Skeletal muscle cell (primary cell): ENCODE data around the gene ARHGAP6.
"Not testable (repeated sequence)": the region's sequence is repeated elsewhere in the genome, so short reads cannot be mapped to it uniquely, and the experiment has no call there.

Experiments
- DNase-seq: peaks from one replicate; pipeline ENCODE4 v3.0.0-alpha.2; 2010; ENCODE audit warnings: low read depth
- H3K4me3 ChIP-seq: 2 replicates; pipeline ENCODE4 v1.5.1; 2011; ENCODE audit warnings: low read depth, mild to moderate bottlenecking, control low read depth, low read length, moderate library complexity

The ARHGAP6 gene

GRCh38 chrX:11648705-11649519 lies 16.8 kb downstream of the ARHGAP6 start:
- DNase-seq = no peak
- no peak overlapping the region for H3K4me3 ChIP-seq

DNA sequence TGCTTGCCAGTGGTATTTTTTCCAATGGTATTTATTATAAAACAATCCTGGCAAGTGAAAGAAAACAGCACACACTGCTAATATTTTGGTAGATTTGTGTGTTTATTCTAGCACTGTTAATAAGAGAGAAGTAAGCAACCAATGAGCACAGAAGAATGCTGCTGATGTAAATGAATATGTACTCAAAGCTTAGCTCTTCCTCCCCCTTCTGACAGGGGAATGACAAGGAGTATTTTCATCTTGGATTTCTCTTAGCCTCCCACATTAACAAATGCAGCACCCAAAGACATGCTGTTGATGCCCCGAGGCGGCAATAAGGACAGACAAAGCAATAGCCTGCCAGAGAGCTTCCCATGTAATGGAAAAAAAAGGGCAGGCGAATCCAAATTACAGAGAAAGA lies 18.6 kb downstream of the ARHGAP6 start:
- no peak overlapping the region for H3K4me3 ChIP-seq
- DNase-seq = no peak

DNA sequence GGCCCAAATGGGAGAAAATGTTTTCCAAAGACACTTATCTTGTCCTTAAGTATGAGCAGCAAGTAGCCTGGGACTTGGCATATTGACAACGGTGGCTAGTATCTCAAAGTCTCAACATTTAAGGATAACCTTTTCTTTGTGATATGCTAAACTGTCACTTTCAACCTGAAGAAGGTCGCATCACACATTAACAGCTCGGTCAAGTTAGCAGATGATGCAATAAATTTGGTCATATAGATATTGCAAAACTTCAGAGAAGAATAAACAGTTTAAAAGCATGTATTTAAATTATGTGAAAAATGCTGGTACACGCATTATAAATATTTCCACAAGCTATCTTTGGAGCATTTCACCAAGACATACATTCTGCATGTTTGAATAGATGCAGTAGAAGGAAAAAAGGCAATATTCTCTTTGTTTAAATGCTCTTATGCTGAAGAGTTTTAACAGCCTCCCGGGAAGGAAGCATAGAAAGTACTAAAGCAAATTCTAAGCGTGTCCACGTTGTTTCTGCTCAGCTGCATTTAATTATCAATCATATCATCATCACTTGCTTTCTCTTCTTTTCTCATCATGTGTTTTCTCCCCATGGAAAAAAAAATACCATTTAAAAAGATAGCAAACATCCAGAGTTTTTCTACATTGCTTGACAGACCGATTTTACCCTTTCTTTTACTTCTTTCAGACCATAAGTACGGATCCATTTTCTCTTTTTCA lies 24.2 kb downstream of the ARHGAP6 start:
- no peak for DNase-seq
- no peak overlapping the region for H3K4me3 ChIP-seq

GRCh38 chrX:11640089-11640488 lies 25.6 kb downstream of the ARHGAP6 start:
- DNase-seq = no peak
- no peak overlapping the region for H3K4me3 ChIP-seq

- no peak for DNase-seq
- no peak overlapping the region for H3K4me3 ChIP-seq
These were observed 33.0 kb downstream of the ARHGAP6 start for GRCh38 chrX:11632732-11633131.

- peak; percentile 69 for DNase-seq
These were observed 36.0 kb downstream of the ARHGAP6 start for GRCh38 chrX:11629593-11630211.

GRCh38 chrX:11628399-11628798 lies 37.3 kb downstream of the ARHGAP6 start:
- H3K4me3 ChIP-seq = no peak overlapping the region
- no peak for DNase-seq

More at GRCh38 chrX:11629593-11630211, 36.0 kb downstream of the ARHGAP6 start:
- no peak overlapping the region for H3K4me3 ChIP-seq

DNA sequence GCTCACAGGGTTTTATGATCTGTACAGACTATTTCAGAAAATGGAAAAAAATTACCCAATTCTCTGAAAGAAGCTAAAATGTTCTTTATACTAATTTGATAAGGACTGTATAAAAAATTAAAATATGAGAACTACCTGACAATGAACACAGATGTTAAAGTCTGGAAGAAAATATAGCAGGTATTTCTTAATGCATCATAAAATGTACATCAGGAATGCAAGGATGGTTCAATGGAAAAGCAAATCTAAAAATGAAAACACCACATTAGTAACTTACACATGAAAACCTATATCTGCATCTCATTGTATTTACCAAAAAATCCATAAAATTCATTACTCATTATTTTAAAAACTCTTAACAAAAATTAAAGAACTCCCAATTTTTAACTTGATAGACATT lies 39.4 kb downstream of the ARHGAP6 start:
- H3K4me3 ChIP-seq = no peak overlapping the region
- no peak for DNase-seq

GRCh38 chrX:11619441-11619840 lies 46.3 kb downstream of the ARHGAP6 start:
- H3K4me3 ChIP-seq = no peak overlapping the region
- DNase-seq = no peak

DNA sequence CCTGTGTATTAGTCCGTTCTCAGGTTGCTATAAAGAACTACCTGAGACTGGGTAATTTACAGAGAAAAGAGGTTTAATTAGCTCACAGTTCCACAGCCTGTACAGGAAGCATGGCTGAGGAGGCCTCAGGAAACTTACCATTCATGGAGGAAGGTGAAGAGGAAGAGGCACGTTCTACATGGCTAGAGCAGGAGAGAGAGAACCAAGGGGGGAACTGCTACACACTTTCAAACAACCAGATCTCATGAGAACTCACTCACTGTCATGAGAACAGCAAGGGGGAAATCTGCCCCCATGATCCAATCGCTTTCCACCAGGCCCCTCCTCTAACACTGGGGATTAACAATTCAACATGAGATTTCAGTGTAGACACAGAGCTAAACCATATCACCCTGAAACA lies 51.5 kb downstream of the ARHGAP6 start:
- DNase-seq, H3K4me3 ChIP-seq: not testable (repeated sequence)

GRCh38 chrX:11611965-11612364 lies 53.8 kb downstream of the ARHGAP6 start:
- no peak overlapping the region for H3K4me3 ChIP-seq
- no peak for DNase-seq

DNA sequence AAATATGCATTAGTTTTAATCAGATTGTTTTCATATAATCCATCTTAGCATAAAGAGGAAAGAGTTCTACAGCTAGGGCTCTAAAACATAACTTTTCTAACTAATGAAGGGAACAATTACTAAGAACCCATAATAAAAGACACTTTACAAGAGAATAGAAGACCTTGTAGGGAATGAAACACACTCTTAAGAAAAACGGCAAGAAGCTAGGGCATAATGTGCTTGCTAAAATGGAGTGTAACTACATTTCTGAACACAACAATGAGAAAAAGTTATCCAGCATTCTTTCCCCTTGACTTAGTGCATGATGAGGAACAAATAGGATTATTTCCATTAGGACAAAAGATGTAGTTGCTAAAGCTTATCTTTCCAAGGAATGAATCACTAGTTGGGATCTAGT lies 54.6 kb downstream of the ARHGAP6 start:
- H3K4me3 ChIP-seq = no peak overlapping the region
- DNase-seq = no peak

GRCh38 chrX:11609109-11609508 lies 56.6 kb downstream of the ARHGAP6 start:
- no peak overlapping the region for H3K4me3 ChIP-seq
- DNase-seq = no peak

DNA sequence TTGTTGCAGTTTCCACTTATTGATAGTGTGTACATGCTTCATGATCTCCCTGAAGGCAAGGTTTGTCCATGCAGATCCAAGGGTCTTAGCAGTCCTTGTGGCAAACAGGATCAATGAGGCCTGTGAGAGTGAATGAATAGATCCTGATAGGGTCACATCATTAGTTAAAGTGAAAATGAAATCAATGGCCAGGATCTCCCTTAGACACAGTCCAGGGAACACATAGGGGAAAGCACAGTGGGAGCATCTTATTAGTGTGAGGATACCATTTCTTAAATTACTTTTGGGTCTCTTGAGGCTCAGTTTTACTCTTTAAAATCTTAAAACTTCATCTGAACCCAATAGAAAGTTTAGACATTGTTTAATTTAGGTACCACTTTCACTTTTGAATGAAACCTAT lies 59.3 kb downstream of the ARHGAP6 start:
- no peak for DNase-seq
- no peak overlapping the region for H3K4me3 ChIP-seq

DNA sequence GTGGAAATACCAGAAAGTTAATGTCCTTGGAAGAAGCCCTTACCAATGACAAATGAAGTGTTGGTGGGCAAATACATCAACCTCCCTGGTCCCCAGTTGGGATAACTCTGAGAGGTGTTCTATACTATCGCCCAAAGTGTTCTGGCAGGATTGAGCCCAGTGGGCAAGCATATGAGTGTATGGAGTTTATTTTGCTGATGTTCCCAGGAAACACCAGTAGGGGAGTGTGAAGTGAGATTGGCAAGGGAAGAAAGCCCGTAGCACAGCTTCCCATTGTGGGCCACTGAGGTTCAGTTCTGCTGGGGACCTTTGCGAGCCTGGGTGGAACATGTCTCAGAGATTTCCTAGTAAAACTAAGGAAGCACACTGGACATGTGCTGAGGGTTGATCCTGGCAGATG lies 65.1 kb downstream of the ARHGAP6 start:
- DNase-seq = no peak

DNA sequence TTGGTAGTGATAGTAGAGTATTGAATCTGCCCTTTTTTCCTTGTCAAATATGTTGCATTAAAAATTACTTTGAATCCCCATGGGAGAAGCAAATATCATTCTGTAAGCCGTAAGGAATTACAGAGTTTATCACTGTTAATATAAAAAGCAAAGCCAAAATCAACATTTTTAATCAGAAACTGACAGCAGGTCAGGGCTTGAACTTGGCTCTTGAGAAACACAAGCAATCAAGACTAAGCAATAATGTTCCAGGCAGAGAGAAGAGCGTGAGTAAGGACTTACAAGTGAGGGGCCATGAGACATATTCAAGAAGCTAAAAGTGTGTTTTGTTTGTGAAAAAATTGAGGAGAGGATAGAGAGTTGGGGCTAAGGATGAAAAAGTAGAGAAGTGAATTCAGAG lies 68.2 kb downstream of the ARHGAP6 start:
- no peak for DNase-seq

More for the DNA sequence above, 65.1 kb downstream of the ARHGAP6 start:
- no peak overlapping the region for H3K4me3 ChIP-seq

DNA sequence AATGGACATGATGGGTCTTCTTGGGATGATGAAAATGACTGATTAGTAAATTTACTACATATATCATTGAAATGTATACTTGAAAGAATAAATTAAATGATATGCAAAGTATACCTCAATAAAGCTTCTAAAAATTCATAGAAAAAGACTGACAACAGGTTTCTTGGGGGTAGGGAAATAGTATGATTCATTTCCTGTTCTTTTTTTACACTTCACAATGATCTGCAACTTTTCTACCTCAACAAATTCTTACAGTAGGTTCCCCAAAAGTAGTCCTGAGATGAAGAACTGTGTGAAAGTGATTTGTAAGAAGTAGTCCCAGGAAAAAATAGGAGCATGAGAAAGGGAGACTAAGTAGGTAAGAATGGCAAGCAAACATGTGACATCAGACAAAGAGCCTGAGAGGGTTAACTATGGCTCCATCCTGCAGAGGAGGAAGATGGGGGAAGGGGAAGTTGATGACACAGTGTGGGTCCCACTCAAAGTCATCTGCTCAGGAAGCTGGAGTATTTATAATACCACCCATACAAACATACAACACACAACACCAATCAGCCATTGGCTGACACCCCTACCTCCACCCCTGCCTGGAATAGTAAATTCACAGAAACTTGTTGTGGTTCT lies 73.9 kb downstream of the ARHGAP6 start:
- H3K4me3 ChIP-seq = no peak overlapping the region

More for the DNA sequence above, 68.2 kb downstream of the ARHGAP6 start:
- no peak overlapping the region for H3K4me3 ChIP-seq

DNA sequence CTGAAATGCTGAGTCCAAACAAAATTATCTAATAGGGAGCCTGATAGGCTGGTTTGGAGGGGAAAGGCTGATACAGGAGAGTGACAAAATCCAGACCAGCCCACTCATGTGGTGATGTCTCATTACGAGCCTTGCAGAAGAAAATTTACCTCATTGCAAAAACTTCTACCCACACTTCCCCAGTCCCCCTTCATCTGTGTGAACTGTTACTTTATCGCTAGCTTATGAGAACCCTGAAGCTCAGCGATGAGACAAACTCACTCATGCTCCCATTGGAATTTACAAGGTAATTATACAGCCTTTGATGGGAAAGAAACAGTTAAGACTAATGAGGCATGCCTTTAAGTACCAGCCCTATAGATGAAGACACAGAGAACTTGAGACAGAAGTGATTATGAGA lies 76.1 kb downstream of the ARHGAP6 start:
- no peak for DNase-seq
- H3K4me3 ChIP-seq = no peak overlapping the region

More for the DNA sequence above, 73.9 kb downstream of the ARHGAP6 start:
- no peak for DNase-seq

DNA sequence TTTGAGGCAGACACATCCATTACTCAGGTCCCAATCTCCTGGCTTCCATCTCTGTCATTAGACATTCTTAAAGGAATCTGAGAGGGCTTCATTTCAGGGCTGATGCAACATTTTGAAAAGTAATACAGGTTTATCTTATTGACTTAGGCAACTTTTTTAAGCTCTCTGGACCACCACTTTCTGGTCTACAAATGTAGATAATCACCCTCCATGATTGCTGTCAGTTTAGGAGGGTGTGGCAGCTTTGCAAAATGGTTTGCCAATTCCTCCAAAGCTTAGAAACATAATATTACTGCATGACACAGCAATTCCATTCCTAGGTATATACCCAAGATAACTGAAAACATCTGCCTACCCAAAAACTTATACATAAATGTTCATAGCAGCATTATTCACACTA lies 77.6 kb downstream of the ARHGAP6 start:
- no peak overlapping the region for H3K4me3 ChIP-seq
- no peak for DNase-seq

GRCh38 chrX:11585174-11585573 lies 80.5 kb downstream of the ARHGAP6 start:
- no peak for DNase-seq
- H3K4me3 ChIP-seq = no peak overlapping the region
